AG08395 (cell line): Measurements from ENCODE around the gene CENPH.
A peak's percentile ranks its signal among the peaks of the same experiment; 100 is the strongest.
"Not testable (repeated sequence)": the region's sequence is repeated elsewhere in the genome, so short reads cannot be mapped to it uniquely, and the experiment has no call there.

Experiments used
- DNase-seq: peaks from one replicate; pipeline ENCODE4 v3.0.0; 2012; ENCODE audit warnings: mixed read lengths, low spot score

Gene CENPH

DNA sequence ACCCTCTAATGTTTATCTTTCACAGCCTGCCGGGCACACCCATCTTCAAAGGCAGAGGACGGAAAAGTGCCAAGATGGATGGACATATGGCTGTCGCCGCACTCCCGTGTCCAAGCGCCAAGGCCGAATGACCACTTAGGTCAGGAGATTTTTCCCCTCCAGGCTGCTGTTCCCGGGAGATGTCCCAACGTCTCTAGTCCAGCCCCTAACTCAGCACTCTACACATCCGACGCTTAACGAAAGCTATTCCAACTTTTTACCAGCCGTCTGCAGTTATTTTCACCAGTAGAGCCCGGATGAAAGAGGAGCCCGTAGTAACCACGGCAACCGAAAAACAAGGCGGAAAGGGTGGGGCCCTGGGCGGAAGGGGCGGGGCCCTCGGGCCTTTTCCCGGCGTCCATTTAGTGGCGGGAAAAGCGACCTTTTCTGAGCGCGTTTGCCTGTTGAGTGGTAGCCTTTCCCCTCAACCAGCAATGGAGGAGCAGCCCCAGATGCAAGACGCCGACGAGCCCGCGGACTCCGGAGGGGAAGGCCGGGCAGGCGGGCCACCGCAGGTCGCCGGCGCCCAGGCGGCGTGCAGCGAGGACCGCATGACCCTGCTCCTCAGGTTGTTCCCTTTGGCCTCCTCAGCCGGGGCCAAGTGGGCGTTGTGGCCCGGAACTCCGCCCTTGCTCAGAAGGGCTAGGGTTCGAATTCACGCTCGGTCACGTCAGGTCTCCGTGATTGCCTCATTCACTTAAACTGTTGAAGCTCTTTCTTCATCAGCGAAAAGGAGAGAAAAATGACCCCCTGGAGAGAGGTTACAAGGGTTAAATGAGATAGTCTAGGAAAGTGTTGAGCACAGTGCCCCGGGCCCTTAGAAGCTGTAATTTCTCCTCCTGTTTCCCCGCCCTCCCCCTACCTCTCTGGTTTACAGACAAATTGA, at the start of gene CENPH:
Gene CENPH (plus strand): TSS at position 422 of the 925 bp plus-strand sequence. CDS start 52 bp downstream, at position 474.
- peak; percentile 96 for DNase-seq

GRCh38 chr5:69140239-69140638, 49.1 kb upstream of the CENPH start:
- not testable (repeated sequence) for DNase-seq

DNA sequence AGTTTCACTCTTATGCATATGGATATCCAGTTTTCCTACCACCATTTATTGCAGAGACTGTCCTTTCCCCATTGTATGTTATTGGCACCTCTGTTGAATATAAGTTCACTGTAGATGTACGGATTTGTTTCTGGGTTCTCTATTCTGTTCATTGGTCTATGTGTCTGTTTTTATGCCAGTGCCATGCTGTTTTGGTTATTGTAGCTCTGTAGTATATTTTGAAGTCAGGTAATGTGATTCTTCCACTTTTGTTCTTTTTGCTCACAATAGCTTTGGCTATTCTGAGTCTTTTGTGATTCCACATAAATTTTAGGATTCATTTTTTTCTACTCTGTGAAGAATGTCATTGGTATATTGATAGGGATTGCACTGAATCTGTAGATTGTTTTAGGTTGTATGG, 48.6 kb upstream of the CENPH start:
- no peak for DNase-seq

GRCh38 chr5:69148576-69148975, 40.8 kb upstream of the CENPH start:
- DNase-seq = not testable (repeated sequence)

GRCh38 chr5:69148981-69149675, 40.3 kb upstream of the CENPH start:
- no peak for DNase-seq

- no peak for DNase-seq
These were observed 39.7 kb upstream of the CENPH start for GRCh38 chr5:69149676-69150010.

DNA sequence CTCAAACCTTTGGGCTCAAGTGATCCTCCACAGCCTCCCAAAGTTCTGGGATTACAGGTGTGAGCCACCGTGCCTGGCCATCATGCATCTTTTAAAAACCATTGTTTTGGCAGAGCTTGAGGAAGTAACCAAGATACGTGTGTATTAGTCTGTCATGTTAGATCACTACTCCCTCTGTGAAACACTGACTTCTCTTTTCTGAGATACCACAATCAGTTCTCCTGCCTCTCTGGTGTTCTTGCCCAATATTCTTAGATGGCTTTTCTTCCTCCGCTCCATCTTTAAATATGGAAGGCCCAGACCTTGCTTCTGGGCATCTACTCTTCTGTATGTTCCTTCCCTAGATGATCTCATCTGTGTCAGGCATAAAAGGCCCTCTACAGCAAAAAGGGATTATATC, 36.7 kb upstream of the CENPH start:
- no peak for DNase-seq

DNA sequence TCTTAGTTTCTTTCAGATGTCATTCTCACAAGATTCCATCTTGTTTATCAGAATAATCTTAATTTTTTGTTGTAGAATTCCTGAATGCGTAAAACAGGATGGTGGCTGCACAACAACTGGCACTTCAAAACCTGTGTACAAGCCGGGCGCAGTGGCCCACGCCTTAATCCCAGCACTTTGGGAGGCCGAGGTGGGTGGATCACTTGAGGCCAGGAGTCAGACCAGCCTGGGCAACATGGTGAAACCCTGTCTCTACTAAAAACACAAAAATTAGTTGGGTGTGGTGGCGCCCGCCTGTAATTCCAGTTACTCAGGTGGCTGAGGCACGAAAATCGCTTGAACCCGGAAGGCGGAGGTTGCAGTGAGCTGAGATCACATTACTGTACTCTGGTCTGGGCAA, 32.9 kb upstream of the CENPH start:
- DNase-seq = no peak

- DNase-seq = no peak
These were observed 31.3 kb upstream of the CENPH start for GRCh38 chr5:69158039-69158438.

- DNase-seq = no peak
These were observed 28.7 kb upstream of the CENPH start for GRCh38 chr5:69160651-69161050.

- peak; percentile 100 for DNase-seq
These were observed 22.5 kb upstream of the CENPH start, which contains the start of gene CCNB1 for GRCh38 chr5:69166686-69167492. CCNB1 (plus strand) TSS chr5:69167150; CDS start chr5:69167263, 113 bp downstream.

DNA sequence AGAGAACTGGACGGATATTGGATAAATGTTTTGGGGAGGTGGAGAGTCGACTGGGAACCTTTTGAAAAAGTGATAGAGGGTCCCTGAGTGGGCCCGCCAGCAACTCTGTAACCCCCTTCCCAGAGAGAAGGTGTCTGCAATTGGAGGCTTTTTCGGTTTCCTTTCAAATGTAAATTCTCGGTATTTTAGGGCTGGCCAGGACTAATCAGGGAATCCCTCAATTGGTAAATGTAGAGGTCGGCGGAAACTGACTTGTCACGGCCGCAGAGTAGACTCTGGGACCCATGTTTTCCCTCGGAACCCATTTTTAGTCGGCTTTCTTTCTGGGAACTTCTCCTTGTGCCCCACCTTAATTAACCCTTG, 21.9 kb upstream of the CENPH start:
- peak; percentile 10 for DNase-seq

DNA sequence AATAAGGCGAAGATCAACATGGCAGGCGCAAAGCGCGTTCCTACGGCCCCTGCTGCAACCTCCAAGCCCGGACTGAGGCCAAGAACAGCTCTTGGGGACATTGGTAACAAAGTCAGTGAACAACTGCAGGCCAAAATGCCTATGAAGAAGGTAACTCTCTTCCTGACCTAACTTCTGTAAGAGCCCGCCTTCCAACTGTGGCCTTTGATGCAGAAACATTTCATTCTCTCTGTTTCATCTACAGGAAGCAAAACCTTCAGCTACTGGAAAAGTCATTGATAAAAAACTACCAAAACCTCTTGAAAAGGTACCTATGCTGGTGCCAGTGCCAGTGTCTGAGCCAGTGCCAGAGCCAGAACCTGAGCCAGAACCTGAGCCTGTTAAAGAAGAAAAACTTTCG, 21.5 kb upstream of the CENPH start:
- DNase-seq = no peak

DNA sequence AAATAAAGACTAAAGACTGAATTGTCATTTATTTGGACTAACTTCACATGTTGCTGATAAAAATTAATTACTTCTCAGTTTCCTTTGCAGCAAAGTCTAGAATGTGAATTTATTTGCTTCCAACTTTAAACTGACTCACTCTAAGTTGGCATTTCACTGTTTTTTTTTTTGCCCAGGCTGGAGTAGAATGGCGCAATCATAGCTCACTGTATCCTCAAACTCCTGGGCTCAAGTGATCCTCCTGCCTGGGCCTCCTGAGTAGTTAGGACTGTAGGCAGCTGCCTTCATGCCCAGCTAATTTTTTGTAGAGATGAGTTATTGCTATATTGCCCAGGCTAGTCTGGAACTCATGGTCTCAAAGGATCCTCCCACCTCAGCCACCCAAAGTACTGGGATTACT, 18.9 kb upstream of the CENPH start:
- DNase-seq = no peak

GRCh38 chr5:69170969-69171368, 18.4 kb upstream of the CENPH start:
- DNase-seq = no peak

DNA sequence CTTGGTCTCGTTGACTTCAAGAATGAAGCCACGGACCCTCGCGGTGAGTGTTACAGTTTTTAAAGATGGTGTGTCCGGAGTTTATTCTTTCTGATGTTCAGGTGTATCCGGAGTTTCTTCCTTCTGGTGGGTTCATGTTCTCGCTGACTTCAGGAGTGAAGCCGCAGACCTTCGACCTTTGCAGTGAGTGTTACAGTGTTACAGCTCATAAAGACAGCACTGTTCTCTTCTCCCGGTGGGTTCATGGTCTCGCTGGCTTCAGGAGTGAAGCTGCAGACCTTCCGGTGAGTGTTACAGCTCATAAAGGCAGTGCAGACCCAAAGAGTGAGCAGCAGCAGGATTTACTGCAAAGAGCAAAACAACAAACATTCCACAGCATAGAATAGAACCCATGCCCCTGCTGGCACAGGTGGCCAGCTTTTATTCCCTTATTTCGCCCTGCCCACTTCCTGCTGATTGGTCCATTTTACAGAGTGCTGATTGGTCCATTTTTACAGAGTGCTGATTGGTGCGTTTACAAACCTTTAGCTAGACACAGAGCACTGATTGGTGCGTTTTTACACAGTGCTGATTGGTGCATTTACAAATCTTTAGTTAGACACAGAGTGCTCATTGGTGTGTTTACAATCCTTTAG, 7.6 kb upstream of the CENPH start:
- DNase-seq = not testable (repeated sequence)

DNA sequence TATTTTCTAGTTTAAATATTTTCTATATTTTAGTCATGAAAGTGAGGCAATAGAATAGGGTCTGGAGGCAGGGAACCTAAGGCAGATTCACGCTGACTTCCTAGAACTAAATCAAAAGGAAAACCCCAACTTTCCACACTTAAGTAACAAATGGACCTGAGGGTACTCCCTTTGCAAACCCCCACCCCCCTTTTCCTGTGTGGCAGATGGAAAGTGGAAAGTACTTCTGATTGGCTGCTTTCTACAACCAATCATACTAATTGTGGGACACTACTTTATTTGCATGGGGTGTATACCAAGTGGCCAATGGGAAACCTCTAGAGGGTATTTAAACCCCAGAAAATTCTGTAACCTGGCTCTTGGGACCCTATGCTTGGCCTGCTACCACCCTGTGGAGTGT, 4.8 kb upstream of the CENPH start:
- no peak for DNase-seq

DNA sequence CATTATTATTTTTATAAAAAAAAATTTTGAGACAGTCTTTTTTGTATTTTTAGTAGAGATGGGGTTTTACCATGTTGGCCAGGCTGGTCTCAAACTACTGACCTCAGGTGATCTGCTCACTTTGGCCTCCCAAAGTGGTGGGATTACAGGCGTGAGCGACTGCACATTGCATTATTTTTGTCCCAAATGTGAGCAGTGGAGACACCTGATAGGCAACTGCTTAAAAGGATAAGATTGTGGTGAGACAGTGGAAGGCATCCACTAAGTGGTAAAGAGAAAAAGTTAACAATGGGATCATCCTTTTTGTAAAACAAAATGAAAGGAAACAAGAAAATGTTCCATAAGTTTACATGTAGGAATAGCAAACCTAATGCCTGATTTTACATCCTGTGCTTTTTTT, 2.0 kb upstream of the CENPH start:
- DNase-seq = no peak

- no peak for DNase-seq
These were observed 597 bp upstream of the CENPH start for GRCh38 chr5:69188811-69189161.

GRCh38 chr5:69202497-69202896, 13.1 kb downstream of the CENPH start:
- DNase-seq = no peak

DNA sequence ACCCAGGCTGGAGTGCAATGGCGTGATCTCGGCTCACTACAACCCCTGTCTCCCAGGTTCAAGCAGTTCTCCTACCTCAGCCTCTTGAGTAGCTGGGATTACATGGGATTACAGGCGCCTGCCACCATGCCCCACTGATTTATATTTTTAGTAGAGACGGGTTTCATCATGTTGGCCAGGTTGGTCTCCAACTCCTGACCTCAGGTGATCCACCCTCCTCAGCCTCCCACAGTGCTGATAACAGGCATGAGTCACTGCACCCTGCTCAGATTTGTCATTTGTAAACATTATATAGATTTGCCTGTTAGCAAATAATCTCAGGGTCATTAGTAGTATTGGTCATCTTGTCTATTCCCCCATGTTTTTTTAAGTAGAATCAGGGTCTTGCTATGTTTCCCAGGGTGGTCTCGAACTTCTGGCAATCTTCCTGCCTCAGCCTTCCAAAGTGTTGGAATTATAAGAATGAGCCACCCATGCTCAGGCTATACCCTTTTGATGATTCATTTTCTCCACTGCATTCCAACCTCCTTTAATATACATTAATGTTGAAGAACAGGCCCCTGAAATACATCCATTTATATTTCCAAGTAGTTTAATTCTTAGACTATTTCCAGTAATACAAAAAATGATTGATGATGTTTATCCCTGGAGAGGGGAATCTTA, 17.3 kb downstream of the CENPH start:
- no peak for DNase-seq

- no peak for DNase-seq
These were observed 20.2 kb downstream of the CENPH start for GRCh38 chr5:69209602-69210001.
